Activated T-cell treated with anti-CD3 and anti-CD28 coated beads, Interleukin-2, amount 50 U/mL, for 72 hours (primary cell): Measurements from ENCODE around the gene AFG3L2. TPM values are rescaled to one million over a fixed set of nuclear protein-coding genes. Genes with fewer than 3 reads are reported as not detected.

ENCODE experiments used
- ATAC-seq, 2 donors: fragments of 150-1000 bp; cut with Tn5 transposase; replicated peaks in 1 of 2; 2 replicates each; pipeline ENCODE4 v1.10.0; 2021; ENCODE audit warnings: moderate library complexity in 2 of 2, mild to moderate bottlenecking in 1 of 2
- DNase-seq, 2 donors: peaks; one replicate each; pipeline ENCODE4 v3.0.0; 2021 to 2022; ENCODE audit warnings: mixed read lengths in 1 of 2
- H3K27ac Mint-ChIP-seq: one replicate; pipeline ENCODE4 v1.8.0; 2022; ENCODE audit warnings: mild to moderate bottlenecking, moderate library complexity, mixed read lengths
- H3K27me3 Mint-ChIP-seq: one replicate; pipeline ENCODE4 v1.8.0; 2022; ENCODE audit warnings: low read depth, mixed read lengths
- H3K36me3 Mint-ChIP-seq, 2 donors: one replicate each; pipeline ENCODE4 v1.8.0; 2022; ENCODE audit warnings: mixed read lengths in 2 of 2, mild to moderate bottlenecking in 1 of 2; ENCODE audit not compliant: insufficient read depth in 2 of 2
- H3K4me1 Mint-ChIP-seq: one replicate; pipeline ENCODE4 v1.8.0; 2022; ENCODE audit warnings: low read depth, mixed read lengths
- H3K4me3 Mint-ChIP-seq, 2 donors: one replicate each; pipeline ENCODE4 v1.8.0; 2022; ENCODE audit warnings: mild to moderate bottlenecking in 2 of 2, mixed read lengths in 2 of 2, moderate library complexity in 2 of 2
- H3K9me3 Mint-ChIP-seq, 2 donors: one replicate each; pipeline ENCODE4 v1.8.0; 2022; ENCODE audit warnings: mixed read lengths in 2 of 2
- total RNA-seq, 2 donors: library from RNA; stranded (reverse); gene quantifications; one replicate each; pipeline ENCODE4 v1.2.3, GENCODE V29; 2022

Gene AFG3L2
- total RNA-seq, 2 donors from 2014 or later = 45.7 to 56.7 TPM

GRCh38 chr18:12336887-12337286 lies 40.1 kb downstream of the AFG3L2 start:
- Mint-ChIP-seq H3K36me3 (peaks cover 3 to 20% of the 10 kb centered on the region in 2 donors), H3K27ac (no peak overlapping the region), H3K9me3 (no peaks in the 10 kb centered on the region), H3K4me3 (no peak overlapping the region), H3K4me1 (no peaks in the 10 kb centered on the region), H3K27me3 (no peaks in the 10 kb centered on the region)
- ATAC-seq (no peak), DNase-seq (no peak)

- Mint-ChIP-seq H3K27ac (no peak overlapping the region), H3K36me3 (peaks cover 3 to 17% of the 10 kb centered on the region in 2 donors), H3K4me1 (no peaks in the 10 kb centered on the region), H3K4me3 (no peak overlapping the region), H3K27me3 (no peaks in the 10 kb centered on the region), H3K9me3 (no peaks in the 10 kb centered on the region)
- no peak for ATAC-seq
- no peak for DNase-seq
These were observed 40.8 kb downstream of the AFG3L2 start for GRCh38 chr18:12336171-12336613.

- no peak for DNase-seq
- H3K4me1 Mint-ChIP-seq = no peaks in the 10 kb centered on the region
These were observed 41.5 kb downstream of the AFG3L2 start for GRCh38 chr18:12335503-12335902.

GRCh38 chr18:12334863-12335262 lies 42.2 kb downstream of the AFG3L2 start:
- H3K4me3 Mint-ChIP-seq = no peak overlapping the region
- no peaks in the 10 kb centered on the region for H3K9me3 Mint-ChIP-seq
- no peak overlapping the region for H3K27ac Mint-ChIP-seq
- peaks cover 3 to 17% of the 10 kb centered on the region in 2 donors for H3K36me3 Mint-ChIP-seq
- H3K4me1 Mint-ChIP-seq = no peaks in the 10 kb centered on the region
- no peak for DNase-seq
- ATAC-seq = no peak
- no peaks in the 10 kb centered on the region for H3K27me3 Mint-ChIP-seq

More at GRCh38 chr18:12335503-12335902, 41.5 kb downstream of the AFG3L2 start:
- Mint-ChIP-seq H3K27me3 (no peaks in the 10 kb centered on the region), H3K9me3 (no peaks in the 10 kb centered on the region), H3K4me3 (no peak overlapping the region), H3K27ac (no peak overlapping the region), H3K36me3 (peaks cover 3 to 17% of the 10 kb centered on the region in 2 donors)
- no peak for ATAC-seq

- H3K4me3 Mint-ChIP-seq = no peak overlapping the region
- no peak for DNase-seq
These were observed 42.6 kb downstream of the AFG3L2 start for GRCh38 chr18:12334366-12334808.

GRCh38 chr18:12333506-12334290 lies 43.3 kb downstream of the AFG3L2 start:
- peaks cover 4 to 21% of the 10 kb centered on the region in 2 donors for H3K36me3 Mint-ChIP-seq
- ATAC-seq = peak; percentile 36 to 59

More at GRCh38 chr18:12334366-12334808, 42.6 kb downstream of the AFG3L2 start:
- Mint-ChIP-seq H3K27ac (no peak overlapping the region), H3K27me3 (no peaks in the 10 kb centered on the region), H3K36me3 (peaks cover 4 to 19% of the 10 kb centered on the region in 2 donors), H3K4me1 (no peaks in the 10 kb centered on the region), H3K9me3 (no peaks in the 10 kb centered on the region)
- no peak for ATAC-seq

GRCh38 chr18:12330766-12331165 lies 46.3 kb downstream of the AFG3L2 start:
- no peak overlapping the region for H3K4me3 Mint-ChIP-seq

More at GRCh38 chr18:12333506-12334290, 43.3 kb downstream of the AFG3L2 start:
- Mint-ChIP-seq H3K27me3 (no peaks in the 10 kb centered on the region), H3K9me3 (no peaks in the 10 kb centered on the region), H3K4me3 (no peak overlapping the region), H3K4me1 (no peaks in the 10 kb centered on the region), H3K27ac (no peak overlapping the region)
- no peak for DNase-seq

GRCh38 chr18:12329125-12329698 lies 47.8 kb downstream of the AFG3L2 start:
- ATAC-seq = no peak
- H3K36me3 Mint-ChIP-seq = peaks cover 7 to 20% of the 10 kb centered on the region in 2 donors
- DNase-seq = no peak
- no peaks in the 10 kb centered on the region for H3K9me3 Mint-ChIP-seq
- no peak overlapping the region for H3K4me3 Mint-ChIP-seq
- H3K27me3 Mint-ChIP-seq = no peaks in the 10 kb centered on the region
- no peak overlapping the region for H3K27ac Mint-ChIP-seq
- H3K4me1 Mint-ChIP-seq = no peaks in the 10 kb centered on the region

More at GRCh38 chr18:12330766-12331165, 46.3 kb downstream of the AFG3L2 start:
- no peaks in the 10 kb centered on the region for H3K27me3 Mint-ChIP-seq
- H3K4me1 Mint-ChIP-seq = no peaks in the 10 kb centered on the region
- ATAC-seq = no peak
- H3K36me3 Mint-ChIP-seq = peaks cover 9 to 22% of the 10 kb centered on the region in 2 donors
- H3K9me3 Mint-ChIP-seq = no peaks in the 10 kb centered on the region
- DNase-seq = no peak
- no peak overlapping the region for H3K27ac Mint-ChIP-seq

GRCh38 chr18:12328179-12328823 lies 48.7 kb downstream of the AFG3L2 start:
- ATAC-seq (no peak), DNase-seq (no peak)
- no peaks in the 10 kb centered on the region for H3K9me3 Mint-ChIP-seq
- no peak overlapping the region for H3K4me3 Mint-ChIP-seq
- peak overlapping the region; percentile 23 for H3K27ac Mint-ChIP-seq
- no peaks in the 10 kb centered on the region for H3K4me1 Mint-ChIP-seq
- peaks cover 7 to 18% of the 10 kb centered on the region in 2 donors for H3K36me3 Mint-ChIP-seq
- no peaks in the 10 kb centered on the region for H3K27me3 Mint-ChIP-seq

- H3K36me3 Mint-ChIP-seq = peaks cover 7 to 16% of the 10 kb centered on the region in 2 donors
- peak; percentile 80 to 84 for DNase-seq
These were observed 49.4 kb downstream of the AFG3L2 start for GRCh38 chr18:12327510-12328178.

GRCh38 chr18:12326711-12327460 lies 50.1 kb downstream of the AFG3L2 start:
- H3K36me3 Mint-ChIP-seq = peaks cover 7 to 16% of the 10 kb centered on the region in 2 donors
- no peaks in the 10 kb centered on the region for H3K9me3 Mint-ChIP-seq
- no peak for DNase-seq
- H3K4me1 Mint-ChIP-seq = no peaks in the 10 kb centered on the region
- H3K27me3 Mint-ChIP-seq = no peaks in the 10 kb centered on the region
- no peak overlapping the region for H3K4me3 Mint-ChIP-seq
- ATAC-seq = no peak
- no peak overlapping the region for H3K27ac Mint-ChIP-seq

More at GRCh38 chr18:12327510-12328178, 49.4 kb downstream of the AFG3L2 start:
- H3K4me1 Mint-ChIP-seq = no peaks in the 10 kb centered on the region
- peak overlapping the region; percentile 23 for H3K27ac Mint-ChIP-seq
- H3K9me3 Mint-ChIP-seq = no peaks in the 10 kb centered on the region
- no peak overlapping the region for H3K4me3 Mint-ChIP-seq
- H3K27me3 Mint-ChIP-seq = no peaks in the 10 kb centered on the region
- peak; percentile 79 to 90 for ATAC-seq

GRCh38 chr18:12325726-12326245 lies 51.2 kb downstream of the AFG3L2 start:
- Mint-ChIP-seq H3K4me3 (no peak overlapping the region), H3K27ac (no peak overlapping the region), H3K4me1 (no peaks in the 10 kb centered on the region), H3K9me3 (no peaks in the 10 kb centered on the region), H3K27me3 (no peaks in the 10 kb centered on the region), H3K36me3 (peaks cover 7 to 16% of the 10 kb centered on the region in 2 donors)
- ATAC-seq = no peak
- no peak for DNase-seq
